Measurements from ENCODE around the gene YY1.

- TF ChIP-seq POLR2AphosphoS5 (IDR thresholded peaks at IDR 0.05) (no peak), CTCF (IDR thresholded peaks at IDR 0.05) (no peak), POLR2A (IDR thresholded peaks at IDR 0.05) (no peak)
These were observed 51.1 kb downstream of the YY1 start for GRCh38 chr14:100289916-100290606.
